ENCODE results near the gene TMEM220.

Gene TMEM220

DNA sequence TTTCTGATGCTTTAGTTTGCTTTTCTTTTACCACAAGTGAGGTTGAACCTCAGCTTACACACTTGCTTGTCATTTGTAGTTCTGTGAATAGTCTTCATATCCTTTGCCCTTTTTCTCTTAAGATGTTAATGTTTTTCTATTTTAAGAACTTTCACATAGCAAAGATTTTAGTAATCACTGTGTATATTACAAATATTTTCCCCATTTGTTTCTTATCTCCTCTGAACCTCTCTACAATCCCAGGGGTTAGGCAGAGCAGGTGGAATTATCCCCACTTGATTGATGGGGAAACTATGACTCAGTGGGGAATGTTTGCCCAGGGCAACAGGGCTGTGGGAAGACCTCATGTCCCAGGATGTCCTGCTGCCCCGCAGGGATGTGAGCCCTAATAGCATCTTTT is 61.0 kb downstream of the TMEM220 start:
- no peak overlapping the region for H3K27ac ChIP-seq (replicated peaks)

DNA sequence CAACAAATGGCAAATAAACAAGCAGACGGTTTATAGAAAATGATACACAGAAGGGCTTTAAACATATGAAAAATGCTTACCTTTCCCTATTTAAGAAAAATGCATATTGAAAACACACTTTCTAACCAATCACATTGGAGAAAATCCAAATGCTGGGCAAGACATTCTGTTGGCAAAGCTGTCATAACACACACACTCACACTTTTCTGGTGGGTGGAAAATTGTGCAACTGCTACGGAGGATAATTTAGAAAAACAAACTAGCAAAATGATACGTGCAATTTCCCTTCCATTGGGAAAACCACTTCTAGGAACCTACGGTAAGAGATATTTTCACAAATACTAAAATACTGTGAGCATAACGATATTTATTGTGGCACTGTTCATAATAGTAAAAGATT is 62.9 kb downstream of the TMEM220 start:
- TF ChIP-seq, protein P1, sequence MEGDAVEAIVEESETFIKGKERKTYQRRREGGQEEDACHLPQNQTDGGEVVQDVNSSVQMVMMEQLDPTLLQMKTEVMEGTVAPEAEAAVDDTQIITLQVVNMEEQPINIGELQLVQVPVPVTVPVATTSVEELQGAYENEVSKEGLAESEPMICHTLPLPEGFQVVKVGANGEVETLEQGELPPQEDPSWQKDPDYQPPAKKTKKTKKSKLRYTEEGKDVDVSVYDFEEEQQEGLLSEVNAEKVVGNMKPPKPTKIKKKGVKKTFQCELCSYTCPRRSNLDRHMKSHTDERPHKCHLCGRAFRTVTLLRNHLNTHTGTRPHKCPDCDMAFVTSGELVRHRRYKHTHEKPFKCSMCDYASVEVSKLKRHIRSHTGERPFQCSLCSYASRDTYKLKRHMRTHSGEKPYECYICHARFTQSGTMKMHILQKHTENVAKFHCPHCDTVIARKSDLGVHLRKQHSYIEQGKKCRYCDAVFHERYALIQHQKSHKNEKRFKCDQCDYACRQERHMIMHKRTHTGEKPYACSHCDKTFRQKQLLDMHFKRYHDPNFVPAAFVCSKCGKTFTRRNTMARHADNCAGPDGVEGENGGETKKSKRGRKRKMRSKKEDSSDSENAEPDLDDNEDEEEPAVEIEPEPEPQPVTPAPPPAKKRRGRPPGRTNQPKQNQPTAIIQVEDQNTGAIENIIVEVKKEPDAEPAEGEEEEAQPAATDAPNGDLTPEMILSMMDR (IDR thresholded peaks at IDR 0.05; ENCODE audit: insufficient read depth, low read length): no peak
- TF ChIP-seq POLR2AphosphoS5 (IDR thresholded peaks at IDR 0.05; ENCODE audit: low read depth): no peak
- no peak for TF ChIP-seq SPI1 (IDR thresholded peaks at IDR 0.05; ENCODE audit: borderline replicate concordance, low read depth)
- TF ChIP-seq GABPA (IDR thresholded peaks at IDR 0.05; ENCODE audit: low read depth): no peak
- TF ChIP-seq, protein P2, sequence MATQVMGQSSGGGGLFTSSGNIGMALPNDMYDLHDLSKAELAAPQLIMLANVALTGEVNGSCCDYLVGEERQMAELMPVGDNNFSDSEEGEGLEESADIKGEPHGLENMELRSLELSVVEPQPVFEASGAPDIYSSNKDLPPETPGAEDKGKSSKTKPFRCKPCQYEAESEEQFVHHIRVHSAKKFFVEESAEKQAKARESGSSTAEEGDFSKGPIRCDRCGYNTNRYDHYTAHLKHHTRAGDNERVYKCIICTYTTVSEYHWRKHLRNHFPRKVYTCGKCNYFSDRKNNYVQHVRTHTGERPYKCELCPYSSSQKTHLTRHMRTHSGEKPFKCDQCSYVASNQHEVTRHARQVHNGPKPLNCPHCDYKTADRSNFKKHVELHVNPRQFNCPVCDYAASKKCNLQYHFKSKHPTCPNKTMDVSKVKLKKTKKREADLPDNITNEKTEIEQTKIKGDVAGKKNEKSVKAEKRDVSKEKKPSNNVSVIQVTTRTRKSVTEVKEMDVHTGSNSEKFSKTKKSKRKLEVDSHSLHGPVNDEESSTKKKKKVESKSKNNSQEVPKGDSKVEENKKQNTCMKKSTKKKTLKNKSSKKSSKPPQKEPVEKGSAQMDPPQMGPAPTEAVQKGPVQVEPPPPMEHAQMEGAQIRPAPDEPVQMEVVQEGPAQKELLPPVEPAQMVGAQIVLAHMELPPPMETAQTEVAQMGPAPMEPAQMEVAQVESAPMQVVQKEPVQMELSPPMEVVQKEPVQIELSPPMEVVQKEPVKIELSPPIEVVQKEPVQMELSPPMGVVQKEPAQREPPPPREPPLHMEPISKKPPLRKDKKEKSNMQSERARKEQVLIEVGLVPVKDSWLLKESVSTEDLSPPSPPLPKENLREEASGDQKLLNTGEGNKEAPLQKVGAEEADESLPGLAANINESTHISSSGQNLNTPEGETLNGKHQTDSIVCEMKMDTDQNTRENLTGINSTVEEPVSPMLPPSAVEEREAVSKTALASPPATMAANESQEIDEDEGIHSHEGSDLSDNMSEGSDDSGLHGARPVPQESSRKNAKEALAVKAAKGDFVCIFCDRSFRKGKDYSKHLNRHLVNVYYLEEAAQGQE (IDR thresholded peaks at IDR 0.05; ENCODE audit: insufficient replicate concordance, low read depth): no peak
- no peak overlapping the region for H3K27ac ChIP-seq (replicated peaks)
- DNase-seq (ENCODE audit: low read depth in 1 of 2, low spot score in 1 of 2): no peak
- H3K4me3 ChIP-seq (replicated peaks; ENCODE audit: insufficient read depth, low read length): no peak overlapping the region
- no peaks in the 10 kb centered on the region for H3K27me3 ChIP-seq (ENCODE audit: insufficient read depth, poor library complexity, severe bottlenecking)

More for the DNA sequence above, 61.0 kb downstream of the TMEM220 start:
- TF ChIP-seq, protein P1 (IDR thresholded peaks at IDR 0.05; ENCODE audit: insufficient read depth, low read length): no peak
- no peak for TF ChIP-seq POLR2AphosphoS5 (IDR thresholded peaks at IDR 0.05; ENCODE audit: low read depth)
- no peak for TF ChIP-seq GABPA (IDR thresholded peaks at IDR 0.05; ENCODE audit: low read depth)
- TF ChIP-seq, protein P2 (IDR thresholded peaks at IDR 0.05; ENCODE audit: insufficient replicate concordance, low read depth): no peak
- no peak for TF ChIP-seq SPI1 (IDR thresholded peaks at IDR 0.05; ENCODE audit: borderline replicate concordance, low read depth)
- no peak for DNase-seq (ENCODE audit: low read depth in 1 of 2, low spot score in 1 of 2)
- H3K4me3 ChIP-seq (replicated peaks; ENCODE audit: insufficient read depth, low read length): no peak overlapping the region
- H3K27me3 ChIP-seq (ENCODE audit: insufficient read depth, poor library complexity, severe bottlenecking): no peaks in the 10 kb centered on the region

DNA sequence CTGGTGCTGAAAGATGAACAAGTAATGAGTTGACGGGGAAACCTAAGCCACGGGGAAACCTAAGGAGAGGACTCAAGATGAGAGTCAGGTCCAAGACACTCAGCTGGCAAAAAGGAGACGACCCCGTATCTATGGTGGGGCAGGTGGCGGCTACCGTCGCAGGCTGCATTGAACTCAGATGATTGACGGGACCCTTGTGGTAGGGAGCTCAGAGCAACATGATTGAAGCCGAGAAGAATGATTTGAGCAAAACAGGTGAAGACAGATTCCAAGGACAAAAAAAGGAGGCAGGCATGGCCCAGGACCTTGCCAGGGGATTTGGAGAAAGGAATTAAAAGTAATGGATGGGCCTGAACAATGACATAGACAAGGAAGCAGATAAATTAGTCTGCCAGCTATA is 65.3 kb downstream of the TMEM220 start:
- no peaks in the 10 kb centered on the region for H3K27me3 ChIP-seq (ENCODE audit: insufficient read depth, poor library complexity, severe bottlenecking)
- DNase-seq (ENCODE audit: low read depth in 1 of 2, low spot score in 1 of 2): no peak
- H3K27ac ChIP-seq (replicated peaks): no peak overlapping the region
- H3K4me3 ChIP-seq (replicated peaks; ENCODE audit: insufficient read depth, low read length): no peak overlapping the region
- no peak for TF ChIP-seq GABPA (IDR thresholded peaks at IDR 0.05; ENCODE audit: low read depth)
- TF ChIP-seq, protein P1 (IDR thresholded peaks at IDR 0.05; ENCODE audit: insufficient read depth, low read length): no peak
- TF ChIP-seq, protein P2 (IDR thresholded peaks at IDR 0.05; ENCODE audit: insufficient replicate concordance, low read depth): no peak

Measured in HL-60 (cell line).